Measurements from ENCODE around the gene DTYMK. TPM values are rescaled to one million over a fixed set of nuclear protein-coding genes. Genes with fewer than 3 reads are reported as not detected.
A peak's percentile ranks its signal among the peaks of the same experiment; 100 is the strongest.
"Not testable (repeated sequence)": the region's sequence is repeated elsewhere in the genome, so short reads cannot be mapped to it uniquely, and the experiment has no call there.

Gene DTYMK
- total and polyA plus RNA-seq, 2 donors (not counting 3 experiments of a cell fraction or from before 2014, with no cell fraction given) = 67.0 to 104 TPM

GRCh38 chr2:241732513-241733186 is 46.0 kb upstream of the DTYMK start:
- H4K20me1 ChIP-seq (replicated peaks; ENCODE audit: control insufficient read depth, extremely low read depth, insufficient read depth, low read length); H3K9me1 ChIP-seq (replicated peaks; ENCODE audit: control insufficient read depth, extremely low read depth, insufficient read depth, low read length); H3K4me3 ChIP-seq (replicated peaks in 1 of 3; ENCODE audit: insufficient read depth in 1 of 3, low read depth in 1 of 3, low read length in 3 of 3); POLR2A ChIA-PET; H3K36me3 ChIP-seq (ENCODE audit: control insufficient read depth in 2 of 2, extremely low read depth in 1 of 2, insufficient read depth in 2 of 2, low read length in 2 of 2); H3K79me2 ChIP-seq (ENCODE audit: control insufficient read depth, insufficient read depth, low read length); H3K27ac ChIP-seq (ENCODE audit: insufficient read depth, low read depth, low read length); H3K4me2 ChIP-seq (ENCODE audit: insufficient read depth, low read length); H3K9me3 ChIP-seq (replicated peaks; ENCODE audit: control insufficient read depth, insufficient read depth, low read length); BruUV-seq (replicated peaks); H3K9ac ChIP-seq (replicated peaks; ENCODE audit: extremely low read depth, insufficient read depth, low read length); dilution Hi-C loops (cut with MboI; ENCODE audit: extremely low pct_ligation_motif_present, low sequenced_read_pairs); H3K27me3 ChIP-seq (ENCODE audit: control insufficient read depth in 2 of 2, insufficient read depth in 2 of 2, low read length in 2 of 2): not testable (repeated sequence)
- peak overlapping the region; percentile 34 for H2AFZ ChIP-seq (ENCODE audit: low read depth, low read length)
- peak in 1 of 2 donors; percentile 35 for TF ChIP-seq CTCF (IDR thresholded peaks at IDR 0.05; ENCODE audit: extremely low read depth in 1 of 2, insufficient read depth in 1 of 2, low read depth in 1 of 2, low read length in 2 of 2)
- intact Hi-C loops (cut with micrococcal nuclease) = loop anchor here (5.0 kb wide), 2 partner anchors 45 to 585 kb away; partner anchors contain the start of genes DTYMK and PASK
- DNase-seq (ENCODE audit: low read depth, low spot score) (peak; percentile 39), FAIRE-seq (peak; percentile 52)
- peaks cover 17% of the 10 kb centered on the region for H3K4me1 ChIP-seq (ENCODE audit: control insufficient read depth, extremely low read depth, insufficient read depth, low read length)
- CTCF ChIA-PET = interaction anchor here (1.0 to 5.2 kb wide), 5 partner anchors 14 to 106 kb away, joined by 3 to 41 read pairs (median 4); partner anchors contain the start of genes DTYMK and ING5

- peak; percentile 55 for FAIRE-seq
- peak overlapping the region; percentile 19 for H3K27ac ChIP-seq (ENCODE audit: insufficient read depth, low read depth, low read length)
- no peaks in the 10 kb centered on the region for H4K20me1 ChIP-seq (replicated peaks; ENCODE audit: control insufficient read depth, extremely low read depth, insufficient read depth, low read length)
- H3K4me1 ChIP-seq (ENCODE audit: control insufficient read depth, extremely low read depth, insufficient read depth, low read length) = peaks cover 11% of the 10 kb centered on the region
- H3K9ac ChIP-seq (replicated peaks; ENCODE audit: extremely low read depth, insufficient read depth, low read length) = no peak overlapping the region
- no peaks in the 10 kb centered on the region for H3K79me2 ChIP-seq (ENCODE audit: control insufficient read depth, insufficient read depth, low read length)
- no peaks in the 10 kb centered on the region for H3K36me3 ChIP-seq (ENCODE audit: control insufficient read depth in 2 of 2, extremely low read depth in 1 of 2, insufficient read depth in 2 of 2, low read length in 2 of 2)
- TF ChIP-seq POLR2AphosphoS5 (IDR thresholded peaks at IDR 0.05; ENCODE audit: insufficient read depth, low read depth, low read length) (no peak), EZH2 (IDR thresholded peaks at IDR 0.05; ENCODE audit: borderline replicate concordance, low read depth, low read length, severe bottlenecking) (no peak), POLR2A (IDR thresholded peaks at IDR 0.05; ENCODE audit: low read depth, low read length) (no peak), GATA2 (IDR thresholded peaks at IDR 0.05; ENCODE audit: insufficient read depth, insufficient read length, low read depth, low read length) (no peak), FOS (IDR thresholded peaks at IDR 0.05; ENCODE audit: borderline replicate concordance, insufficient read depth, low read length) (no peak), MYC (IDR thresholded peaks at IDR 0.05; ENCODE audit: low read depth, low read length) (no peak), MAX (IDR thresholded peaks at IDR 0.05; ENCODE audit: insufficient read depth, insufficient read length) (no peak), CTCF (IDR thresholded peaks at IDR 0.05; ENCODE audit: extremely low read depth in 1 of 2, insufficient read depth in 1 of 2, low read depth in 1 of 2, low read length in 2 of 2) (no peak), JUN (IDR thresholded peaks at IDR 0.05; ENCODE audit: borderline replicate concordance, insufficient read depth, insufficient read length, low read depth) (no peak)
- ChIA-PET POLR2A (no interaction called here), CTCF (interaction anchor here (1.2 to 5.2 kb wide), 2 partner anchors 12 to 29 kb away, joined by 5 to 41 read pairs; partner anchors contain the start of gene ING5)
- H2AFZ ChIP-seq (ENCODE audit: low read depth, low read length) = peak overlapping the region; percentile 56
- H3K9me1 ChIP-seq (replicated peaks; ENCODE audit: control insufficient read depth, extremely low read depth, insufficient read depth, low read length) = no peaks in the 10 kb centered on the region
- no peak overlapping the region for H3K4me3 ChIP-seq (replicated peaks in 1 of 3; ENCODE audit: insufficient read depth in 1 of 3, low read depth in 1 of 3, low read length in 3 of 3)
- DNase-seq (ENCODE audit: low read depth, low spot score) = peak; percentile 45
- BruUV-seq (replicated peaks) = TSS peak; percentile 47
- no peaks in the 10 kb centered on the region for H3K9me3 ChIP-seq (replicated peaks; ENCODE audit: control insufficient read depth, insufficient read depth, low read length)
- no peaks in the 10 kb centered on the region for H3K27me3 ChIP-seq (ENCODE audit: control insufficient read depth in 2 of 2, insufficient read depth in 2 of 2, low read length in 2 of 2)
- dilution Hi-C loops (cut with MboI; ENCODE audit: extremely low pct_ligation_motif_present, low sequenced_read_pairs) = no loop called here
- H3K4me2 ChIP-seq (ENCODE audit: insufficient read depth, low read length) = peak overlapping the region; percentile 5
- intact Hi-C loops (cut with micrococcal nuclease) = loop anchor here (5.0 kb wide), 2 partner anchors 43 to 583 kb away; partner anchors contain the start of genes DTYMK and PASK
Measured at GRCh38 chr2:241730671-241731293, 44.2 kb upstream of the DTYMK start.
